ENCODE data around the gene FAM234B. TPM values are rescaled to one million over a fixed set of nuclear protein-coding genes. Genes with fewer than 3 reads are reported as not detected.

FAM234B gene
- total RNA-seq, 1 experiment from 2014 or later, result 20.8 TPM

- no peak overlapping the region for H4K91ac ChIP-seq (ENCODE audit: insufficient read length, low read depth, low read length)
- peak overlapping the region; percentile 22 for H4K5ac ChIP-seq (ENCODE audit: insufficient read length, low read depth, low read length)
- no peak overlapping the region; the same call in 1 of the 2 replicates for H3K4ac ChIP-seq (ENCODE audit: low read depth, low read length)
- no peak overlapping the region for H3K56ac ChIP-seq (ENCODE audit: insufficient read length, low read depth, low read length)
- H3K4me1 ChIP-seq (ENCODE audit: insufficient read depth, low read length), result peaks cover 21% of the 10 kb centered on the region
- no peak overlapping the region for H2BK120ac ChIP-seq (ENCODE audit: low read depth, low read length, poor library complexity, severe bottlenecking)
- H3K4me3 Mint-ChIP-seq, result peak overlapping the region; percentile 34 to 61
- H4K20me1 ChIP-seq (ENCODE audit: control insufficient read depth, insufficient read depth, insufficient read length), result no peaks in the 10 kb centered on the region
- DNase-seq, result peak; percentile 71
- no peak overlapping the region for H2AK5ac ChIP-seq (ENCODE audit: insufficient read length, low read length)
- H3K27me3 Mint-ChIP-seq (ENCODE audit: low read depth), result no peaks in the 10 kb centered on the region
- no CpG with 5 or more reads among the region's 5 CpGs for WGBS (ENCODE audit: extremely low coverage, insufficient read length, low lambda C conversion rate)
- peak overlapping the region; percentile 48 for H3K4me2 ChIP-seq (ENCODE audit: insufficient read depth, insufficient read length, low read length)
- H3K27me3 ChIP-seq (ENCODE audit: insufficient read depth, low read length), result no peaks in the 10 kb centered on the region
- no peak overlapping the region for H2BK15ac ChIP-seq (ENCODE audit: low read depth, low read length)
- H3K23ac ChIP-seq (ENCODE audit: insufficient read length, low read depth, low read length), result no peak overlapping the region
- no peak overlapping the region for H4K8ac ChIP-seq (replicated peaks; ENCODE audit: insufficient read length, low read depth, low read length)
- H3K18ac ChIP-seq (ENCODE audit: insufficient read length, low read depth, low read length), result peak overlapping the region; percentile 89
- no peaks in the 10 kb centered on the region for H3K79me1 ChIP-seq (ENCODE audit: insufficient read depth, low read depth, low read length, poor library complexity, severe bottlenecking)
- no peak overlapping the region for H2AFZ ChIP-seq (ENCODE audit: low read length)
- H3K27ac ChIP-seq (ENCODE audit: insufficient read length, low read depth, low read length), result peak overlapping the region; percentile 92
- H2BK5ac ChIP-seq (ENCODE audit: insufficient read length, low read length), result no peak overlapping the region
- peak overlapping the region; percentile 72 to 100 (median 98) for H3K27ac Mint-ChIP-seq
- H3T11ph ChIP-seq (ENCODE audit: low read length), result peak overlapping the region; percentile 23
- no peaks in the 10 kb centered on the region; a peak in 1 of 5 replicates for H3K9me3 Mint-ChIP-seq
- H3K9me3 ChIP-seq (ENCODE audit: control insufficient read depth, low read depth, low read length), result no peaks in the 10 kb centered on the region
- H3K4me1 Mint-ChIP-seq, result peaks cover 57 to 60% of the 10 kb centered on the region in 2 experiments
- no peak for TF ChIP-seq CTCF (conservative IDR thresholded peaks at IDR 0.05)
- H3K9ac ChIP-seq (ENCODE audit: extremely low read depth, insufficient read length, low read length), result no peak overlapping the region
- no peak overlapping the region for H2BK12ac ChIP-seq (ENCODE audit: insufficient read length, low read depth, low read length)
- H3K14ac ChIP-seq (ENCODE audit: insufficient read depth, low read length), result peak overlapping the region; percentile 87; the same call in 1 of the 2 replicates
- H3K79me2 ChIP-seq (ENCODE audit: insufficient read depth, low read length), result no peaks in the 10 kb centered on the region
- H3K23me2 ChIP-seq (ENCODE audit: insufficient read length, low read depth, low read length, poor library complexity, severe bottlenecking), result no peaks in the 10 kb centered on the region
- H3K36me3 Mint-ChIP-seq (ENCODE audit: insufficient read depth in 1 of 3, low read depth in 3 of 3), result peaks cover 16 to 28% (median 20%) of the 10 kb centered on the region in 3 experiments
- no peak overlapping the region for H2BK20ac ChIP-seq (ENCODE audit: low read depth, low read length, poor library complexity, severe bottlenecking)
These were observed 43.6 kb downstream of the FAM234B start for GRCh38 chr12:13087766-13088165.
